SKM-1 (cell line): ENCODE measurements around the gene TMEM219.

ENCODE experiments used
- DNase-seq: peaks from one replicate; lab custom pipeline; 2025; ENCODE audit not compliant: unreplicated experiment; lab: John Stamatoyannopoulos, UW

TMEM219 gene

GRCh38 chr16:29994600-29995323, 32.9 kb downstream of the TMEM219 start:
- DNase-seq, result no peak

DNA sequence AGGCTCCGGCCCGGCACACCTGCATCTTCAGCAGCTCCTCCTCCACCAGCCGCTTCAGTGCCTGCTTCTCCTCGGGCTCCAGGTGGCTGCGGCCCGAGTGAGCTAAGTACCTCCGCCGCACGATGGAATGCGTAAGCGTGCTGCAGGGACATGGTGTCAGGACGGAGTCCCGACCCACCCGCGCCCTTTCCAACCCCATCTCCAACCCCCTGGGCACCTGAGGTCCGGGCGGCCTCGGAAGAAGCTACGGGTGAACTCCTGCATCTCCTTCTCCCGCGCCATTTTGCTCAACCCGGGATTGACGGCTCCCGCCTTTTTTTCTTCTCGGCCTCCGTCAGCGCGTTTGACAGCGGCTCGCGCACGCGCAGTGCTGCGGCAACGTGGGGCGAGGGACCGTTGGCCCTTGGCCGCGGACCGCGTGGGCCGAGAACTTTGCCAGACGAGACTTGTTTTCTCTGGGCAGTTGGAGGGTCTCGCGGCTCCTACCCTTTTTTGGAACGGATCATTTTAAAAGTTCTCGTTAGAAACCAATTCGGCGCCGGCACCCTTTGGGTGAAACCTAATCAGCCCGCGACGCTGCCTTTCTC, 33.5 kb downstream of the TMEM219 start, which contains the start of gene HIRIP3:
TSS of gene HIRIP3 (minus strand) at position 294 of the 587 bp plus-strand sequence. CDS start at position 282, 12 bp downstream.
- DNase-seq, result peak; percentile 54

- DNase-seq, result peak; percentile 79
Measured at GRCh38 chr16:29995911-29996765, 34.3 kb downstream of the TMEM219 start, which contains the start of gene INO80E. Gene INO80E (plus strand): TSS chr16:29996241. CDS start chr16:29996311, 70 bp downstream.

- DNase-seq, result no peak
Measured at GRCh38 chr16:29996766-29997250, 34.9 kb downstream of the TMEM219 start.

- no peak for DNase-seq
Measured at GRCh38 chr16:29999605-30000004, 37.7 kb downstream of the TMEM219 start.

DNA sequence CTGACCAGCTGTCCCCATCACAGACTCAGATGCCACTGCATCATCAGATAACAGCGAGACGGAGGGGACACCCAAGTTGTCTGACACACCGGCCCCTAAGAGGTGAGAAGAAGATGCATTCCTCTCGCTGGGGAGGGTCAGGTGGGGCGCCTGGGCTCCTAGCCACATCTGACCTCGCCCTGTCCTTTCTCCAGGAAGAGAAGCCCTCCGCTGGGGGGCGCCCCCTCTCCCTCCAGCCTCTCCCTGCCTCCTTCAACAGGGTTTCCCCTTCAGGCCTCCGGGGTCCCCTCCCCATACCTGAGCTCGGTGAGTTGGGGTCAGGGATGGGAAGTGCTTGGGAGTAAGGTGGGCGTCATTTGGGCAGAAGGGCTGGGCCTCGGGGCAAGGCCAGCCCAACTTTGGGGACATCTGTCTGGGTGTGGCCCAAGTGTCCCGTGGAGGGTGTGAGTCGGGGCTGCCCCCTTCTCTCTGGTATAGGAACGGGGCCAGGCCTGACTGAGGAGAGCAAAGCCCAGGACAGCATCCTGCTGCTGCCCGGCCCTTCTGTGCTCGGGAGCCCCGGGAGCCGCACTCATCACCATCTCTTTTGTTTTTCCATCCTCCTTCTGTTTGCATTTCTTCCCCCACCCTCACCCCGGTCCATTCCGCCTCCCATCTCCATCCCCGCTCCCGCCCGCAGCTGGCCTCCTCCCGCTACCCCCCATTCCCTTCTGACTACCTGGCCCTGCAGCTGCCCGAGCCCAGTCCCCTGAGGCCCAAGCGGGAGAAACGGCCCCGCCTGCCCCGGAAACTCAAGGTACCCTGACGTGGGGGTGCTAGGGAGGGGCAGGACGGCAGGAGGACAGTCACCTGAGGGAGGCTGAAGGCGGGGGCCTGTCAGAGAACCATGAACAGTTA, 39.1 kb downstream of the TMEM219 start:
- no peak for DNase-seq

DNA sequence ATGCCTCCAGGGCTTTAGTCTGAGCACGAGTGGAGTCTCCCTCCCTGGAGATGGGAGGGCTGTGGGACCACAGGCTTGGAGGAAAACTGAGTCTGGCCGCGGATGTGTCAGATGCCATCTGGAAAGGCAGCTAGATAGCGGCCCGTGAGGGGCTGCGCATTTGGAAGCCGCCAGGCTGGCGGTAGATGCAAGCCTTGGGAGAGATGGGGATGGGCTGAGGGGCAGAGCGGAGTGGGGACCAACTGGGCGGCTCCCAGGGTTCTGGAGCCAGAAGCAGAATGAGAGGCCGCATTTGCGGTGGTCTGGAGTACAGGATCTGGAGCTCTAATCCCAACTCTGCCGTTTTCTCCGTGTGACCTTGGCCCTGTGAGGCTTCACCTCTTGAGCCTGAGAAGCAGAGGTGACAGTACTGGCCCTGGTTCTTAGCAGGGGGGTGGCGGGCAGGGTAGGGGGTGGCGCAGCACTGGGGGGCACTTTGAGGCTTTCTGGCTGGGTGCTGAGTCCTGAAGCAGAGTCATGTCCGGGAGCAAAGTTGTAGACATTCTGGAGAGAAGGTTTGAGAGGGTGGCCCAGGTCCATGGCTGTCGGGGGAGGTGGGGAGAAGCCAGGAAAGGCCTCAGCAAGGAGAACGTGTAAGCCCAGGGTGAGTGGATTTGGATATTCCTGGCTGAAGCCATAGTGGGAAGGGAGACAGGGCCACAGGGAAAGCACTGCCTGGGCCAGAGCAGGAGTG, 40.9 kb downstream of the TMEM219 start:
- no peak for DNase-seq

GRCh38 chr16:30003670-30004423, 42.0 kb downstream of the TMEM219 start:
- DNase-seq, result no peak

GRCh38 chr16:30004424-30004776, 42.5 kb downstream of the TMEM219 start:
- no peak for DNase-seq

DNA sequence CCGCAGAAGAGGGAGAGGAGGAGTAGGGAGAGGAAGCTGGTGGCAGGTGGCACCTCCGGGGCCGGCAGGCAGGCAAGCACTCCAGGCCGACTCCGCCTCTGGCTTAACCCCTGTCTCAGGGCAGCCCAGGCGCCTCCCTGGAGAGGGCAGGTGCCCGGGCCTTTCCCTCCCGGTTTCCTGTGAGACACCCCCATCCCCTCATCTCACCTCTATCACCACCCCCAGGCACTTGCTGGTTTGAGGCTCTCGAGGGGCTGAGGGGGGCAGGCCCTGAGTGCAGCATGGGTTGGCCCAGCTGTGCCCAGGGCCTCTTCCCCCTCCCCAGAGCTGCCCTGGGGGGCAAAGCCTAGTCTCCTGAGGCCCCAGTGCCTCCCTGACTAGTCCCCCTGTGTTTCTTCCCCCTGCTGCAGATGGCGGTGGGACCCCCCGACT, 42.9 kb downstream of the TMEM219 start:
- DNase-seq, result no peak

DNA sequence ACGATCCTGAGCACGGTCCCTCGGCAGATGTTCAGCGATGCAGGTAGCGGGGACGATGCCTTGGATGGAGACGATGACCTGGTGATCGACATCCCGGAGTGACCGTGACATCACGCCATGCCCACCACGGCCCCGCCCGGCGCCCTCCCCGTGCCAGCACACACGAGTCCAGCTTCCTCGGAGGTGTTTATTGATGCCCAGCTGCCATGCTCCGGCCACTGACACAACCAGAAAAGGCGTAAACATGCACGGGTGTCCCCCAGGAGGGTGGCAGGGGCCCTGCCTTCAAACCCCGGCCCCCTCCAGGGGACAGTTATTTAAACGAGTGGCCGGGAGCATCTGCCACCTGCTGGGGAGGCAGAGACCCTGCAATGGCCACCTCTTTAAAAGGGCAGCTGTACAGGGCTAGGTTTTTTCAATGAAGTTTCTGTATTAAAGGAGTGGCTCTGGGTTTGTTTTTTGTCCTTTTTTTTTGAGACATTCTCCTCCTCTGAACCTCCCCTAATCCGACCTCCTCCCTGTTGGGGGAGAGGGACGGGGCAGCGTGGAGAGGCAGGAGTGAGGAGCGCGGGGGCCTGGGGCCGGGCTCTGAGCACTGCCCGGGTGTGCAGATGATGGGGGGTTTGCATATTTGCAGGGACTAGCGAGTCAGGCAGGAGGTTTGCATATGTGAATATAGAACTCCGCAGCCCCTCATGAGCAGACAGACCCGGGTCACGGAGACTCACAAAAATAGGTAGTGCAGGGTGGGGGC, 43.6 kb downstream of the TMEM219 start:
- peak; percentile 15 for DNase-seq

DNA sequence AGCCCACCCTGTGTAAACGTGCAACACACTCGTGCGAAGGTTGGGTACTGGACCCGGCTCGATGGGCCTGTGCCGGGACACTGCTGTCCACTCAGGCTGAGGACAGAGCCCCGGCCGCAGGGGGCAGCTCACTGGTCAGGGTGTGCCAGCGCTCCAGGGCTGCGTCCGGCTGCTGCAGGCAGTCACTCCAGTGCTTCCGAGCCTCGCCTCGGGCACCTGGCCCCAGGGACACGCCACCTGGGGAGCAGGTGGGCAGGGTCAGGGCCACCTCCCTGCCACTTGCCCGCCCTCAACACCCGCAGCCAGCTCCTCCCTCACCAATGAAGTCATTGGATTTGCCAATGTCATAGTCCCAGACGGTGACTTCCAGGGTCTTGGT, 44.2 kb downstream of the TMEM219 start:
- DNase-seq, result no peak

DNA sequence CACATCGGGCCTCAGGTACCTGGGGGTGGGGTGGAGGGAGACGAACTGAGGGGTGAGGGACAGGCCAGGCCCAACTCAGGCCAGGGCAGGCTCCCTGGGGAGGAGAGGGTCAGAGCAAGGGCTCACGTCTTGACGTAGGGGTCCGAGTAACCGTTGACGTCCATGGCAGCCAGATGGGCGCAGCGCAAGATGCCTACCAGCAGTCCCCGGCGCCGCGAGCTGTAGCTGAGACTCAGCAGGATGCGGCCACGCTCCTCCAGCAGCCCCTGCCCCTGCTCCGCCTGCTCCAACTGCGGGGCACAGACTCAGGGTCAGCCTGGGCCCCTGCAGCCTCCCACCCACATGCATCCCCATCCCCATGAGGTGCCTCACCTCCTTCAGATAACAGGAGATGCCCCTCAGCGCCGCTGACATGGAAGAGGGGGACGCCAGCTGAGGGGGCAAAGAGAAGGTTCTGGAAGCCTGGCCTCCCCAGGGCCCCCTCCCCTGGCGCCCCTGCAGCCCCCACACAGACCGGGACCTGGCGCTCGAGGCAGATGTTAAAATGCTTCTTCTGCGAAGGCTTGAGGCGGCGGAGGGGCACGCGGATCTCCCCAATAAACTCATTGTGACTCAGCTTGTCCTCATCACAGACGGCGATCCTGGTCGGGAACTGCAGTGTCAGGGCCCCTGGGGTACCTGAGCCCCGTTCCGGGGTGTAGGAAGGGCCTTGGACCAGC, 44.9 kb downstream of the TMEM219 start:
- no peak for DNase-seq

GRCh38 chr16:30007378-30007895, 45.6 kb downstream of the TMEM219 start:
- DNase-seq, result no peak

- no peak for DNase-seq
Measured at GRCh38 chr16:30009085-30009862, 47.4 kb downstream of the TMEM219 start.

- no peak for DNase-seq
Measured at GRCh38 chr16:30009990-30010843, 48.3 kb downstream of the TMEM219 start.
